CMK (cell line): ENCODE measurements around the gene SMARCA4.

Experiments
- DNase-seq: peaks from one replicate; pipeline ENCODE4 v3.0.0-alpha.2; 2010; ENCODE audit warnings: low read depth

The SMARCA4 gene

GRCh38 chr19:11035441-11036377 lies 74.9 kb downstream of the SMARCA4 start:
- peak; percentile 58 for DNase-seq

DNA sequence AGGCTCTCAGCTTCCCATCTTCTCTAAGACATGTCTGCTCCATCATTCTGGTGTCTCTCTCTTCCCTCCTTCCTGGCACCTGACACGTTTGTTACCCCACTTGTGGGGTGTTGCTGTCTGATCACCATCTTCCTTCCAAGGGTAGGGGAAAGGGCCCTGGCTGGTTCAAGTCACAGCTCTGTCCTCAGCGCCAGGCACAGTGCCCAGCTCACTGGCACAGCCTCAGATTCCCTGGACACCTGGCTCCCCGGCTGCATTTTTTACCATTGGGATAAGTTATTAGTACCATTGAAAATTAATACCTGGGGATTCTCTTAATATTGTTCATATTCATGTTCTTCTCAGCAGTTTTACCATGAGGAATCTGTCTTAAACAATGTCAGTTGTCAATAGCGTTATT lies 77.7 kb downstream of the SMARCA4 start:
- no peak for DNase-seq

DNA sequence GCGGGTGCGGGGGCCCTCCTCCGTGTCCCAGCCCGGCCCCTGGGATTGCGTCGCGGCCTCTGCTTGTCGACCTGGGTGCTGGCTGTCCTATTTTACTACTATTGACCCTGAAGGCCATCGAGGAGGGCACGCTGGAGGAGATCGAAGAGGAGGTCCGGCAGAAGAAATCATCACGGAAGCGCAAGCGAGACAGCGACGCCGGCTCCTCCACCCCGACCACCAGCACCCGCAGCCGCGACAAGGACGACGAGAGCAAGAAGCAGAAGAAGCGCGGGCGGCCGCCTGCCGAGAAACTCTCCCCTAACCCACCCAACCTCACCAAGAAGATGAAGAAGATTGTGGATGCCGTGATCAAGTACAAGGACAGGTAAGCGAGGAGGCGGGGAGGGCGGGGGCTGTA lies 80.4 kb downstream of the SMARCA4 start:
- no peak for DNase-seq

DNA sequence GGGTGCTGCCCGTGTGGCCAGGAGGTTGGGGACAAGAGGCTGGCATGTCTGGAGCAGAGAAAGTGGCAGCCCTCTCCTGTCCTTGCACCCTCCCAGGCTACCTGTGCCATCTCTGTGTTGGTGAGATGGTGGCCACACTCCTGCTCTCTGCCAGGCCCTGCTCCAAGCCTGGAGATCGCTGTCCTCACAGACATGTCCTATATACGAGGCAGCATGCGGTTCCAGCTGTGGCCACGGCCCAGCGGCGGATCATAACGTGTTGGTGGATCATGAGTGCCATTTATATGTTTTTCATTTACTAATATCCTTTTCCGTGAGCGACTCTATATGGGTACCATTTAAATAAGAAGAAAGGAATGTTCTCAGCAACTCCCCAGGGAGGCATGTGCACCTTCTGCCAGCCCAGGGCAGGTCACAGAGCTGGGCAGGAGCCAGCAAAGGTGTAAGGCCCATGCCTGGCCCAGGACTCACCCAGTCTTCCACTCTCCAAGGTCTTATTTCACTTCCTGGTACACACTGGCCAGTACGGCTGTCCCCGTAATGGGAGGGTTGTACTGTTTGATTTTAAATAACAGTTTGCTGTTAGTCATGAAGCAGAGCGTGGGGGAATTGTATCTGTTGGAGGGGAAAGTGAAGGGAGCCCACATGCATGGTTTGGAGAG lies 81.3 kb downstream of the SMARCA4 start:
- DNase-seq: no peak

DNA sequence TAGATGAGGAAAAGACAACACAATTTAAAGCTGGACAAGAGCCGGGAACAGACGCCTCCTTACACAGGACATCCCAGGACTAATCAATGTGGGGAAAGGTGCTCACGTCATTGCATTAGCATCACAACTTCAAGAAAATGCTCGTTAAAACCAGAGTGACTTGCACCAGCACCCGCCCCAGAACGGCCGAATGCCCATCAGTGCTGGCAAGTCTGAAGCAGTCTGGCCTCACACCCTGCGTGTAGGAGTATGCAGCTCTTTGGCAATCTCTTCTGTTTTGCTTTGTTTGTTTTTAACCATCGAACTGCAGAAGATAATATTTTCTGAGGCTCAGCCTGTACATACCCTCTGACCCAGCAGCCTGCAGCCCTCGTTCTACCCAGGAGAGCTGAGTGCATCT lies 83.6 kb downstream of the SMARCA4 start:
- no peak for DNase-seq

DNA sequence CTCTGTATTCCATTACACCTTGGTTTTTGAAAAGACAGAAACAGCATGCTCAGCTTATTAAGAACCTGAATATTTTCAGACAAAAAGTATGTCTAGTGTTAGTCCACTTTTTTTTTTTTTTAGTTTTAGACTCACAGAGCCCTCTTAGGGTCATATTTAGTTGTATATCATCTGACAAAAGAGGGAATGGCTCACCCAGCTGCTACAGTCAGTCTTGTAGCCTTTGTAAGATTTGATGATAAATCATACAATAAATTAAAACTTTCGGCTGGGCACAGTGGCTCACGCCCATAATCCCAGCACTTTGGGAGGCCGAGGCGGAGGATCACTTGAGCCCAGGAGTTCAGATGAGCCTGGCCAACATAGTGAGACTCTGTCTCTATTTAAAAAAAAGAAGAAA lies 84.7 kb downstream of the SMARCA4 start:
- DNase-seq: no peak

DNA sequence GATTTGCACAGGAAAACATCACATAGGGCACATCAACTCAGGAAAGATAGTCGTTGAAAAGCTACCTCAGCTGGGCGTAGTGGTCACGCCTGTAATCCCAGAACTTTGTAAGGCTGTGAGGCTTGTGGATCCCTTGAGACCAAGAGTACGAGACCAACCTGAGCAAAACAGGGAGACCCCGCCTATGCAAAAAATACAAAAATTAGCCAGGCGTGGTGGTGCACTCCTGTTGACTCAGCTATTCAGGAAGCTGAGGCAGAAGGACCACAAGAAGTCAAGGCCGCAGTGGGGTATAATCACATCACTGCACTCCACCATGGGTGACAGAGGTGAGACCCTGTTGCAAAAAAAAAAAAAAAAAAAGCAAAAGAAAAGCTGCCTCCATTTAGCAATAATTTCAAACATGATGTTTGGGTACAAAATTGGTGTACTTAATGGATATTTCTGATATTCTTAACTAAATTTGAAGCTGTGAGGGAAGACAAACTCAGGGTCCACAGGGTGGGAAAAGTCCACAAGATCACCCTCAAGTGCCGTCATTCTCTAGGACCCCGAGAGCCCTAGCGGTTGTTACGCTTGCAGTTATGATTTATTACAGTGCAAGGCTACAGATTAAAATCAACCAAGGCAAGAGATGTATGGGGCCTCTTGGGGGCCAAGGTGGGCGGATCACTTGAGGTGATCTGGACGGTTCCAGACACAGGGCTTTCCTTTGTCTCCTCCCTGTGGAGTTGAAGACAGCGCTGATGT lies 86.0 kb downstream of the SMARCA4 start:
- DNase-seq: no peak

GRCh38 chr19:11047866-11048265 lies 87.0 kb downstream of the SMARCA4 start:
- no peak for DNase-seq

DNA sequence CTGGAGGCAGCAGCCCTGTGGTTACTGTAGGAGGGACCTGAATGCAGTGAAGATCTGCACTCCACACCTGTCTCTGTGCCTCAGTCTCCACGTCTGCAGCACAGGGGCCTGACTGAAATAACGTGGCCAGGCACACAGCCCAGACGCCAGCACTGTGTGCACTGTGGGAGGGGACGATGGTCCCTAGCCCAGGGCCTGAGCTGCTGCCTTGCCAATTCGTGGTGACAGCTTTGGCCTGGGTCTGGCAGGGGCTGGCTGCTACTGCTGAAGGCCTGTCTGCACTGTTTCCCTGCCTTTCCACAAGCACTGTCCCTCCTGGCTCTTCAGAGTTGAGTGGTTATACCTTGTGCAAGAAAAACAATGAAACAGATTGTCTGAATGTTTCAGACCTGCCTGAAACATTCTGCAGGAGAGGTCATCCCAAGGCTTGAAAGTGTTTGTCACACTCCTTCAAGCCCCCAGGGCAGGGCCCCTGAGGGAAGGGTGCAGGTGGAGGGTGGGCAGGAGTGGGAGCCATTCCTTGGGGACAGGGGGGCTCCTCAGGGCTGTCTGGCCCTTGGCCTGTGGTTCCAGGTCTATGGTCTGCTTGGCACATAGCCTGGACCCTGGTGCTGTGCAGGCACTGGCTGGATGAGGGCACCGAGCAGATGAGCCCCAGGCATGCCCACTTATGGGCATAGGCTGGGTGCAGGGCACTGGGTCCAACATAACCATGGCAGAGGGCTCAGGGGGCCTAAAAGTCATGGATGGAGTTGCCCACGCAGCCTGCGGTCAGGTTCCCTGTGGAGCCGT lies 89.7 kb downstream of the SMARCA4 start:
- no peak for DNase-seq

- DNase-seq: no peak
Observed at GRCh38 chr19:11053817-11054195, 93.0 kb downstream of the SMARCA4 start.

DNA sequence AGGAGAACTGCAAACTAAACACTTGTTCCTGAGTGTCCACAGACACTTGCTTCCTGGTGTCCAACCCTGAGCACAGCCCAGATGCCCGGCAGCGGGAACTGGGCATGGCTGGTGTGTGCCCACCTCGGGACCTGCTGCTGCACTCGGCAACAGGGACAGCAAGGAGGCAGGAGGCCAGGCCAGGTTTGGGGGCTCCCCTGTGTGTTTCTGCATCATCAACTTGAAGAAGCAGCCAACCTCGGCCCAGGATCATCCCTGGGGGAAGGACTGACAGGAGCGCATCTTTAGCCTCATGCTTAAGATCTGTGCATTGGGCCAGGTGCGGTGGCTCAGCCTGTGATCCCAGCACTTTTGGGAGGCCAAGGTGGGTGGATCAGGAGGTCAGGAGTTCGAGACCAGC lies 93.4 kb downstream of the SMARCA4 start:
- DNase-seq: no peak

DNA sequence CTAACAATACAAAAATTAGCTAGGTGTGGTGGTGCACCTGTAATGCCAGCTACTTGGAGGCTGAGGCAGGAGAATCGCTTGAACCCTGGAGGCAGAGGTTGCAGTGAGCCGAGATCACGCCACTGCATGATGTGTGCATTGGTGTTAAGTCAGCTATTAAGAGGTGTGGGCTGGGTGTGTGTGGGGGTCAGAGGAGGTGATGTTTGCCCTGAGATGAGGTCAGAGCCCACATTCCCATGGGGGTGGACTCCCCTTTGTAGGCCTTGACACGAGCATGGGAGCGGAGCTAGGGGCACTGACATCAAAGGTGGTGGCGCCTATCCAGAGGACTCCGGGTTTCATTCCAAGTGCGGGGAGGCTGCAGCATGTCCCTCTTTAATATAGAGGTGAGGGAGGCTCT lies 93.8 kb downstream of the SMARCA4 start:
- DNase-seq: no peak

DNA sequence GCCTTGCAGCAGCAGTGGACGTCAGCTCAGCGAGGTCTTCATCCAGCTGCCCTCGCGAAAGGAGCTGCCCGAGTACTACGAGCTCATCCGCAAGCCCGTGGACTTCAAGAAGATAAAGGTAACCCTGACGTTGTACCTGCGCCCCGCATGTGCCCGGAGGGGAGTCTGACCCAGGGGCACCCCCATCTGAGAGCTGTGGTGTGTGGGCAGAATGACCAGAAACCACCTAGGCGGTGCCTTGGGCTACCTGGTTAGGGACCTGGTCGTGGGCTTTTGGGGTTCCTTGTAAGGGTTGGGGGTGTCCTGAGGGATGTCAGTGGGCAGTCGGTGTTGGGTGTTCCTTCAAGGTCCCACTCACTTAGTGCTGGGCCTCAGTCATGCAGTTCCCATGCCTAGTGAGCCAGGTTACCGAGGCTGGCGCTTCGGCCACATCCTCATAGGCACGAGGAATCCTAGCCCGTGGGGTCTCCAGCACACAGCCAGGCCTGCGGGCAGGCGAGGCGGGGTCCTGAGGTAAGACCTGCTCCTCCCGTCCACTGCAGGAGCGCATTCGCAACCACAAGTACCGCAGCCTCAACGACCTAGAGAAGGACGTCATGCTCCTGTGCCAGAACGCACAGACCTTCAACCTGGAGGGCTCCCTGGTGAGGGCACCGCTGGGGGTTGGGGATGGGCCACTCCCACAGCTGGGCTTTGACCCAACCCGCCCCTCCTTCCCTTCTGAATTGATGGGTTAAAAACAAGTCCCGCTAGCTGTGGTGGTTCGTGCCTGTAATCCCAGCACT lies 97.6 kb downstream of the SMARCA4 start:
- DNase-seq: no peak

DNA sequence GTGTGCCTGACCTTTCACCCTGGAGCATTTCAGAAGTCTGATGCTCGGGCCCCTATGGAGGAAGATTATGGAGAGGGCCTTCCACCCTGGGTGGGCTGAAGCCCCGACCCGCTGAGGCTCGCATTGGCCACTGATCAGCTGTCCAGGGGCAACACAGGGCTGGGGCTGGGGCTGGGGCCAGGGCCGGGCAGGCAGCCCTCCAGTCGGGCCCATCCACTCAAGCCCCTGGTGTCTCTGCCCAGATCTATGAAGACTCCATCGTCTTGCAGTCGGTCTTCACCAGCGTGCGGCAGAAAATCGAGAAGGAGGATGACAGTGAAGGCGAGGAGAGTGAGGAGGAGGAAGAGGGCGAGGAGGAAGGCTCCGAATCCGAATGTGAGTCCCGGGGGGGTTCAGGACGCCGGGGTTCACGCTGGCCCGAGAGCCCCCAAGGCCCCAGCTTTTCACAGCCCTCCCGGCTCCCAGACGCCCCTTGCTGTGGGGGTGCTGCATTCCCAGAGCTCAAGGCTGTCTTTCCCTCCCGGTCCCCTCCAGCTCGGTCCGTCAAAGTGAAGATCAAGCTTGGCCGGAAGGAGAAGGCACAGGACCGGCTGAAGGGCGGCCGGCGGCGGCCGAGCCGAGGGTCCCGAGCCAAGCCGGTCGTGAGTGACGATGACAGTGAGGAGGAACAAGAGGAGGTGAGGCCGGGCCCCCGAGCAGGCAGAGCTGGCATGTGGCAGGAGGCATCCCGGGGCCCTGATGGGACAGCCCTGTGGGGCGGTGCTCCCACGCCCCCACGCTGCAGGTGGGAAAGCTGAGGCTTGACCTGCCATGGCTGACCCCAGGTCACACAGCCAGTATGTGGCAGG lies 98.9 kb downstream of the SMARCA4 start:
- no peak for DNase-seq

- DNase-seq: no peak
Observed at GRCh38 chr19:11061952-11062351, 101.1 kb downstream of the SMARCA4 start.

DNA sequence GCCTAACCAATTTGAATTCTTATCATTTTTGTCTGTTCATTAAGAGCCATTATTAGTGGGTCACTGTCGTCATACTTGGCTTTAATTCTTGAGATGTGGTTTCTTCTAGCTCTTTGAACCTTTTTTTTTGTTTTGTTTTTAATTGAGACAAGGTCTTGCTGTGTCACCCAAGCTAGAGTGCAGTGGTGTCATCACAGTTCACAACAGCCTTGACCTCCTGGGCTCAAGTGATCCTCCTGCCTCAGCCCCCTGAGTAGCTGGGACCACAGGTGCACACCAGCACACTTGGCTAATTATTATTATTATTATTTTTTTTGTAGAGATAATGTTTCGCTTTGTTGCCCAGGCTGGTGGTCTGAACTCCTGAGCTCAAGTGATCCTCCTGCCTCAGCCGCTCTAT lies 102.6 kb downstream of the SMARCA4 start:
- no peak for DNase-seq

DNA sequence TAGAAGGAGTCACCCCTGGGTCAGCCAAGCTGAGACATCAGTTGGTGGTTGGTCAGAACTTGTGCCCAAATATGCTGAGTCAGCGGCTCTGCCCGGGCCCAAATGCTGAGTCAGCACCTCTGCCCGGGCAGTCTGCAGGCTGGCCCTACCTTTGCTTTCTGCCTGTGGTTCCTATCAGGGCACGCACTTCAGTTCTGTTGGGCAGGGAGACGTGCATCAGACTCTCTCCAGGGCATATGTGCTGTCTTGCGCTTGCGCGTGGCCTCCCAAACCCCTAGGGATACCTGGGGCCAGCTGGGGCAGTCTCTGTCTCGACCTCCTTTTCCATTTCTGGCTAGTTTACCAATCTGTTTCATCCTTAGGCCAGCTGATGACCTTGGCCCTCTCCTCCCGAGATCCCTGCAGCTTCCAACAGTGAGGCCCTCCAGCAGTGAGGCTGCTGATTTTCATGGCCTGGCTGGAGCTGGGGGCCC lies 104.0 kb downstream of the SMARCA4 start:
- DNase-seq: peak; percentile 22

DNA sequence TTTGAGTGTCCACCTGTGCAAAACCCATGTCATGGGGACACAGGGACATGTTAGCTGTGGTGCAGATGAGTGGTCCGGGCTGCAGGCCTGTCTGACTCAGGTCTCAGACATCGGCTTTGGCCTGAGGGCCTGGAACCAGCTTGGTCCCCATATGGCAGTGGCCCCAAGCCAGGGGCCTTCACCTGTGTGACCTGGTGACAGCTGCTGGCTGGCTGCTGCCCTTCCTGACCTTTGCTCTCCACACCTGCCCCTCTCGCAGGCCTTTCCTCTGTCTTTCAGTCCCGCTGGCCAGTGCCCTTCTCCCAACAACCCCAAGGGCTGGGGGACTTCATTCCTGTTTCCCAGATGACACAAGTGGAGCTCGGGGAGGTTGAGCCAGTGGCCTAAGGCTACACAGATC lies 105.5 kb downstream of the SMARCA4 start:
- DNase-seq: no peak

DNA sequence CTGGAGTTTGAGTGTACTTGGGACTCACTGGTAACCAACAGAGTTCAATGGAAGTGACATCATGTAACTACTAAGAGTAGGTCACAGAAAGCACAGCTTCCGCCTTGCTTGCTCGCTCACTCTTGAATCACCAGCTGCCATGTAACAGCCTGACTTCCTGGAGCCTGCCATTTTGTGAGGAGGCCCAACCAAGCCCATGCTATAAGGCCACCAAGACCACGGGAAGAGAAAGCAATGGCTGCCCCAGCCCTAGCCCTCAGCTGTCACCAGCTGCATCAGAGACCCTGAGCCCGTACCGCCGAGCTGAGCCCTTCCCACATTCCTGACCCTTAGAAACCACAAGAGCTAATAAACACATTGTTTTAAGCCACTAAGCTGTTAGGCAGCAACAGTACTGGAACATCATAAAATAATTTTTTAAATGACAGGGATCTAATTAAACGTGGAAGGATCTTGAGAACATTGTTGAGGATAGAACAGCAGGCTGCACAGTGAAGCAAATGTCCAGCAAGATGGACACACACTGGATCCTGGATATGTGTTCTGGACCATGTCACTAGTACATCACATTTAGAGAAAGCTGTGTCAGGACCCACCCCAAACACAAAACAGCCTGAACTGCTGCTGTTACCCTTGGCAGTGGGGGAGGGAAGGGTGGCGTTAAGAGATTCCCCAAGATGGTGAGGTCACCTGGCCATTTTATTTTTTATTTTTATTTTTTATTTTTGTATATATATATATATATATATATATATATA lies 106.7 kb downstream of the SMARCA4 start:
- DNase-seq: no peak
